Stimulated activated CD8-positive, alpha-beta memory T cell treated with anti-CD3 and anti-CD28 coated beads, Interleukin-12 subunit alpha, Interleukin-12 subunit beta, amount 100 ng/mL, for 24 hours (primary cell): ENCODE results near the gene CEACAM20.
"Not testable (repeated sequence)": the region's sequence is repeated elsewhere in the genome, so short reads cannot be mapped to it uniquely, and the experiment has no call there.

Experiments used
- DNase-seq: peaks from one replicate; pipeline ENCODE4 v3.0.0-alpha.2; 2020; ENCODE audit errors: extremely low read depth

CEACAM20 gene

GRCh38 chr19:44529536-44529935 lies at the start of gene CEACAM20:
TSS of gene CEACAM20 (minus strand) at chr19:44529675. CDS start at chr19:44529509, 166 bp downstream.
- DNase-seq: no peak

- no peak for DNase-seq
Measured at GRCh38 chr19:44577566-44577874, 48.0 kb upstream of the CEACAM20 start.

- no peak for DNase-seq
Measured at GRCh38 chr19:44576843-44577565, 47.5 kb upstream of the CEACAM20 start.

- DNase-seq: no peak
Measured at GRCh38 chr19:44575116-44575700, 45.7 kb upstream of the CEACAM20 start.

GRCh38 chr19:44574186-44574950 lies 44.9 kb upstream of the CEACAM20 start:
- no peak for DNase-seq

GRCh38 chr19:44573627-44574026 lies 44.2 kb upstream of the CEACAM20 start:
- DNase-seq: no peak

GRCh38 chr19:44573183-44573582 lies 43.7 kb upstream of the CEACAM20 start:
- DNase-seq: no peak

- DNase-seq: no peak
Measured at GRCh38 chr19:44572581-44572900, 43.1 kb upstream of the CEACAM20 start.

- DNase-seq: no peak
Measured at GRCh38 chr19:44571830-44572580, 42.5 kb upstream of the CEACAM20 start.

GRCh38 chr19:44570984-44571684 lies 41.7 kb upstream of the CEACAM20 start:
- DNase-seq: no peak

- no peak for DNase-seq
Measured at GRCh38 chr19:44570603-44570983, 41.1 kb upstream of the CEACAM20 start.

GRCh38 chr19:44567745-44568144 lies 38.3 kb upstream of the CEACAM20 start:
- DNase-seq: no peak

GRCh38 chr19:44566984-44567383 lies 37.5 kb upstream of the CEACAM20 start:
- no peak for DNase-seq

- DNase-seq: not testable (repeated sequence)
Measured at GRCh38 chr19:44563086-44563655, 33.7 kb upstream of the CEACAM20 start.

GRCh38 chr19:44557933-44558332 lies 28.5 kb upstream of the CEACAM20 start:
- no peak for DNase-seq

- no peak for DNase-seq
Measured at GRCh38 chr19:44554641-44555246, 25.3 kb upstream of the CEACAM20 start.

GRCh38 chr19:44553478-44554171 lies 24.1 kb upstream of the CEACAM20 start:
- no peak for DNase-seq

- DNase-seq: no peak
Measured at GRCh38 chr19:44552324-44552723, 22.8 kb upstream of the CEACAM20 start.

- no peak for DNase-seq
Measured at GRCh38 chr19:44551850-44552249, 22.4 kb upstream of the CEACAM20 start.

GRCh38 chr19:44550976-44551375 lies 21.5 kb upstream of the CEACAM20 start:
- not testable (repeated sequence) for DNase-seq
